Type B pancreatic cell (in vitro differentiated cells): ENCODE data around the gene OR6N2. TPM values are rescaled to one million over a fixed set of nuclear protein-coding genes. Genes with fewer than 3 reads are reported as not detected.

Experiments
- DNase-seq: peaks from one replicate; pipeline ENCODE4 v3.0.0; 2021; ENCODE audit warnings: mixed read lengths; ENCODE audit not compliant: unreplicated experiment; ENCODE audit errors: extremely low spot score
- H3K27ac Mint-ChIP-seq: 2 replicates; pipeline ENCODE4 v1.8.0; 2021; ENCODE audit warnings: mild to moderate bottlenecking, mixed read lengths
- H3K27me3 Mint-ChIP-seq: 2 replicates; pipeline ENCODE4 v1.8.0; 2021; ENCODE audit warnings: mixed read lengths
- H3K36me3 Mint-ChIP-seq: 2 replicates; pipeline ENCODE4 v1.8.0; 2021; ENCODE audit warnings: mixed read lengths
- H3K4me1 Mint-ChIP-seq: one replicate; pipeline ENCODE4 v1.8.0; 2021; ENCODE audit warnings: mixed read lengths; ENCODE audit not compliant: unreplicated experiment
- H3K4me3 Mint-ChIP-seq: 2 replicates; pipeline ENCODE4 v1.8.0; 2021; ENCODE audit warnings: mild to moderate bottlenecking, mixed read lengths
- H3K9me3 Mint-ChIP-seq: 2 replicates; pipeline ENCODE4 v1.8.0; 2021; ENCODE audit warnings: mixed read lengths
- CTCF ChIP-seq: fragments of 200-600 bp; sonication (generic); conservative IDR thresholded peaks from 2 replicates; pipeline ENCODE4 v1.5.0; 2021; ENCODE audit warnings: antibody characterized with exemption, mild to moderate bottlenecking
- total RNA-seq: library from RNA; stranded (reverse); gene quantifications from 2 replicates; pipeline ENCODE4 v1.2.1, GENCODE V29; 2021; ENCODE audit warnings: low replicate concordance

Gene OR6N2
- total RNA-seq, 1 donor from 2014 or later: not detected

DNA sequence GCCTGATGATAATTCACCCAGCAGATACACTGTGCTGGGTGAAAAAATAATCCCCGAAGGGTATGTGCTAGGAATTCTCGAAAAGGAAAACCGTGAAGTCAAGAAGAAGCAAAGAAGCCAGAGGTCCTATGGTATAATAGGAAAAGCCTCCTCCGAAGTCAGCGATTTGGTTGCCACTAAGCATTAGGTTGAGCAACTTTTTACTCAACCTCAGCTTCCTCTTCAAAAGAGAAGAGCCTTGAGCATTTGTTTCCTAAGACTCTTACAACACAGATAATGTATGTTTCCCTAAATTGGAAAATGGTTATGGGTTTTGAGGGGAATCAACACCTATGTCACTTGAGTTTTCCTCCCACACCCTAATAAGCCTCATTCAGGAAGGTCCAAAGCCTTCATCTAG is 28.9 kb upstream of the OR6N2 start:
- H3K4me3 Mint-ChIP-seq: no peak overlapping the region
- no peak for DNase-seq
- no peak for TF ChIP-seq CTCF
- H3K36me3 Mint-ChIP-seq: no peaks in the 10 kb centered on the region
- no peak overlapping the region for H3K27ac Mint-ChIP-seq
- H3K27me3 Mint-ChIP-seq: no peaks in the 10 kb centered on the region
- no peaks in the 10 kb centered on the region for H3K4me1 Mint-ChIP-seq
- no peaks in the 10 kb centered on the region for H3K9me3 Mint-ChIP-seq

GRCh38 chr1:158809256-158809655 is 28.3 kb upstream of the OR6N2 start:
- Mint-ChIP-seq H3K36me3 (no peaks in the 10 kb centered on the region), H3K4me1 (no peaks in the 10 kb centered on the region), H3K27ac (no peak overlapping the region), H3K27me3 (no peaks in the 10 kb centered on the region), H3K4me3 (no peak overlapping the region), H3K9me3 (no peaks in the 10 kb centered on the region)
- no peak for TF ChIP-seq CTCF
- DNase-seq: no peak

- no peak for DNase-seq
- H3K27me3 Mint-ChIP-seq: peaks cover 6% of the 10 kb centered on the region
- H3K9me3 Mint-ChIP-seq: no peaks in the 10 kb centered on the region
- TF ChIP-seq CTCF: no peak
- H3K4me1 Mint-ChIP-seq: no peaks in the 10 kb centered on the region
- no peak overlapping the region for H3K4me3 Mint-ChIP-seq
- no peaks in the 10 kb centered on the region for H3K36me3 Mint-ChIP-seq
- H3K27ac Mint-ChIP-seq: peak overlapping the region; percentile 50
These were observed 26.0 kb upstream of the OR6N2 start for GRCh38 chr1:158806916-158807536.

DNA sequence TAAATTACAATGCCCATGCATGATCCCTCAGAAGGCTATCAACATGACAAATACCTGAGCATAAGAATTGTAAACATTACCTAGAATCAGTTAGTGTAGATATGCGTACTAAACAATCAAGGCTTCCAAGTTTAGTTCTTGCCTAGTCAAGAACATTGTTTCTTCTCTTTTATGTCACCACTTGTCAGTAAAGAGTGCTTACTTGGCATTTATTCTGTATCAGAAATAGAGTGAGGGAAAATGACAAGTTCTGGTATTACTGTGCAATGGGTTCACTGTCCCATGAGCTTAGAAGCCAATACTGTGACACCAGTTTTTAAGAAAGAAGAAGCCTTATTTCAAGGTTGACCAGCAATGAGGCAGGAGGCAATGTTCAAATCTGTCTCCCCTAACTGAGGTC is 22.7 kb upstream of the OR6N2 start:
- no peak for TF ChIP-seq CTCF
- no peak for DNase-seq
- Mint-ChIP-seq H3K27ac (no peak overlapping the region), H3K4me3 (no peak overlapping the region), H3K4me1 (no peaks in the 10 kb centered on the region), H3K27me3 (peaks cover 9% of the 10 kb centered on the region), H3K36me3 (no peaks in the 10 kb centered on the region), H3K9me3 (no peaks in the 10 kb centered on the region)

GRCh38 chr1:158801396-158801795 is 20.4 kb upstream of the OR6N2 start:
- Mint-ChIP-seq H3K9me3 (no peaks in the 10 kb centered on the region), H3K36me3 (no peaks in the 10 kb centered on the region), H3K4me1 (no peaks in the 10 kb centered on the region), H3K4me3 (no peak overlapping the region), H3K27me3 (peaks cover 9% of the 10 kb centered on the region), H3K27ac (no peak overlapping the region)
- TF ChIP-seq CTCF: no peak
- DNase-seq: no peak

- H3K4me3 Mint-ChIP-seq: no peak overlapping the region
- H3K4me1 Mint-ChIP-seq: no peaks in the 10 kb centered on the region
These were observed 19.5 kb upstream of the OR6N2 start for GRCh38 chr1:158800526-158800925.

More at GRCh38 chr1:158800526-158800925, 19.5 kb upstream of the OR6N2 start:
- no peaks in the 10 kb centered on the region for H3K9me3 Mint-ChIP-seq
- DNase-seq: no peak
- no peak overlapping the region for H3K27ac Mint-ChIP-seq
- peaks cover 9% of the 10 kb centered on the region for H3K27me3 Mint-ChIP-seq
- no peak for TF ChIP-seq CTCF
- H3K36me3 Mint-ChIP-seq: no peaks in the 10 kb centered on the region
